ENCODE measurements around the gene WIPI1.

DNA sequence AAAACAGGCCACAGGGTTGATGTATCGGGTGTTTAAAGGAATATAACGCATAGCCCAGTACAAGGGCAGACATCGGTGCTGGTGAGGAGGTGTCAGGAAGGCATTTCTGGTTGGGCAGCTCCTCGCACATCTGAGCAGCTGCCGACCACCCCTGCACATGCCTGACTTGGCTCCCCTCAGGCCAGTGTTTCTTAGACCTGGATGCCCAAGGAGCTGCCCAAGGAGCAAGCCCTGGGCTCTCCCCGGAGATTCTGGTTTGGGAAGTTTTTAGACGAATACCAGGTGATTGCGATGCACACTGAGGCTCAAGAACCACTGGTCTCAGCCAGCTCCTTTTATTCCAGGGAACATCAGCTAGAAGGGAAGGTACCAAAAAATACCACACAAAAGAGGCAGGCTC, 11.6 kb downstream of the WIPI1 start:
- TF ChIP-seq, protein P1, sequence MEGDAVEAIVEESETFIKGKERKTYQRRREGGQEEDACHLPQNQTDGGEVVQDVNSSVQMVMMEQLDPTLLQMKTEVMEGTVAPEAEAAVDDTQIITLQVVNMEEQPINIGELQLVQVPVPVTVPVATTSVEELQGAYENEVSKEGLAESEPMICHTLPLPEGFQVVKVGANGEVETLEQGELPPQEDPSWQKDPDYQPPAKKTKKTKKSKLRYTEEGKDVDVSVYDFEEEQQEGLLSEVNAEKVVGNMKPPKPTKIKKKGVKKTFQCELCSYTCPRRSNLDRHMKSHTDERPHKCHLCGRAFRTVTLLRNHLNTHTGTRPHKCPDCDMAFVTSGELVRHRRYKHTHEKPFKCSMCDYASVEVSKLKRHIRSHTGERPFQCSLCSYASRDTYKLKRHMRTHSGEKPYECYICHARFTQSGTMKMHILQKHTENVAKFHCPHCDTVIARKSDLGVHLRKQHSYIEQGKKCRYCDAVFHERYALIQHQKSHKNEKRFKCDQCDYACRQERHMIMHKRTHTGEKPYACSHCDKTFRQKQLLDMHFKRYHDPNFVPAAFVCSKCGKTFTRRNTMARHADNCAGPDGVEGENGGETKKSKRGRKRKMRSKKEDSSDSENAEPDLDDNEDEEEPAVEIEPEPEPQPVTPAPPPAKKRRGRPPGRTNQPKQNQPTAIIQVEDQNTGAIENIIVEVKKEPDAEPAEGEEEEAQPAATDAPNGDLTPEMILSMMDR (IDR thresholded peaks at IDR 0.05; ENCODE audit: low read depth, low read length, poor library complexity, severe bottlenecking), result no peak
- no peak for TF ChIP-seq EZH2phosphoT487 (IDR thresholded peaks at IDR 0.05; ENCODE audit: borderline replicate concordance, low read length)

Data from DOHH2 (cell line).